NB4 (cell line): ENCODE measurements around the gene ZFAND3.

Experiments used
- CTCF ChIP-seq: IDR thresholded peaks from one replicate; pipeline ENCODE4 v1.5.1; 2012; ENCODE audit warnings: low read depth, low read length
- POLR2A ChIP-seq: IDR thresholded peaks from 2 replicates; pipeline ENCODE4 v1.6.1; 2011; ENCODE audit warnings: mild to moderate bottlenecking; ENCODE audit not compliant: insufficient read length; ENCODE audit errors: extremely low read depth

- no peak for TF ChIP-seq CTCF
- no peak for TF ChIP-seq POLR2A
These were observed 1.9 kb downstream of the ZFAND3 start for GRCh38 chr6:37821446-37821845.
